Measurements from ENCODE around the gene HRC. TPM values are rescaled to one million over a fixed set of nuclear protein-coding genes. Genes with fewer than 3 reads are reported as not detected.
A peak's percentile ranks its signal among the peaks of the same experiment; 100 is the strongest.

The HRC gene
- total RNA-seq, 4 donors from 2014 or later: 0.83 to 11.1 (median 4.1) TPM

DNA sequence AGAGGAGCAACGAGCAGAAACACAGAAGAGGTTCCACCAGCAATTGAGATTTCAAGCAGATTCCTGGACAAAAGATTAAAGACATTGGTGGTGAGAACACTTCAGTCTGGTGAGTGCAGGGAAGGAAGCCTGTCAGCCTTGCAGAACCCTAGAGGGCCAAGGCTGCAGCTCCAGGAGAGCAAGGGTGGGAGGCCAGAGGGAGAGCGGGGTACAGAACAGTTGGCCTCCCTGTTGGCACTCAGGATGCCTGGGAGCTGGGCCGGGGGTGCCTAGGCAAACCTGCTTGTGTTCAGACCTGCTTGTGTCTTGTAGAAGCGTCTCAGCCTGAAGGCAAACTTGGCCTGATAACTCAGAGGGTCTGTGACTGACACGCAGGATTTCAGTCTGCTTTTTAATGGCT, 46.1 kb downstream of the HRC start:
- Histone ChIP-seq H3K27ac (replicated peaks in 1 of 4) (no peak overlapping the region), H3K4me1 (peaks cover 18 to 33% (median 20%) of the 10 kb centered on the region in 4 donors), H3K4me3 (no peak overlapping the region), H3K9me3 (no peaks in the 10 kb centered on the region), H3K27me3 (no peaks in the 10 kb centered on the region), H3K36me3 (peaks cover 47 to 52% (median 52%) of the 10 kb centered on the region in 4 donors)
- 70% methylated on average over 5 of the region's 5 CpGs for WGBS
- TF ChIP-seq POLR2AphosphoS5 (IDR thresholded peaks at IDR 0.05) (no peak), POLR2A (IDR thresholded peaks at IDR 0.05; ENCODE audit: low read depth) (no peak), EP300 (IDR thresholded peaks at IDR 0.05) (no peak)
- TF ChIP-seq, protein P1, sequence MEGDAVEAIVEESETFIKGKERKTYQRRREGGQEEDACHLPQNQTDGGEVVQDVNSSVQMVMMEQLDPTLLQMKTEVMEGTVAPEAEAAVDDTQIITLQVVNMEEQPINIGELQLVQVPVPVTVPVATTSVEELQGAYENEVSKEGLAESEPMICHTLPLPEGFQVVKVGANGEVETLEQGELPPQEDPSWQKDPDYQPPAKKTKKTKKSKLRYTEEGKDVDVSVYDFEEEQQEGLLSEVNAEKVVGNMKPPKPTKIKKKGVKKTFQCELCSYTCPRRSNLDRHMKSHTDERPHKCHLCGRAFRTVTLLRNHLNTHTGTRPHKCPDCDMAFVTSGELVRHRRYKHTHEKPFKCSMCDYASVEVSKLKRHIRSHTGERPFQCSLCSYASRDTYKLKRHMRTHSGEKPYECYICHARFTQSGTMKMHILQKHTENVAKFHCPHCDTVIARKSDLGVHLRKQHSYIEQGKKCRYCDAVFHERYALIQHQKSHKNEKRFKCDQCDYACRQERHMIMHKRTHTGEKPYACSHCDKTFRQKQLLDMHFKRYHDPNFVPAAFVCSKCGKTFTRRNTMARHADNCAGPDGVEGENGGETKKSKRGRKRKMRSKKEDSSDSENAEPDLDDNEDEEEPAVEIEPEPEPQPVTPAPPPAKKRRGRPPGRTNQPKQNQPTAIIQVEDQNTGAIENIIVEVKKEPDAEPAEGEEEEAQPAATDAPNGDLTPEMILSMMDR (IDR thresholded peaks at IDR 0.05): no peak
- DNase-seq (ENCODE audit: extremely low spot score): no peak
- intact Hi-C loops (cut with DNase I): no loop called here

- intact Hi-C loops (cut with DNase I): no loop called here
- TF ChIP-seq POLR2AphosphoS5 (IDR thresholded peaks at IDR 0.05): no peak
- no peak for TF ChIP-seq POLR2A (IDR thresholded peaks at IDR 0.05; ENCODE audit: low read depth)
- TF ChIP-seq, protein P1 (IDR thresholded peaks at IDR 0.05): no peak
- Histone ChIP-seq H3K27me3 (no peaks in the 10 kb centered on the region), H3K36me3 (peaks cover 57 to 64% (median 64%) of the 10 kb centered on the region in 4 donors), H3K9me3 (no peaks in the 10 kb centered on the region), H3K4me1 (peaks cover 10 to 22% (median 14%) of the 10 kb centered on the region in 4 donors), H3K27ac (replicated peaks in 1 of 4) (no peak overlapping the region), H3K4me3 (no peak overlapping the region)
- 93% methylated on average over 92 of the region's 93 CpGs for WGBS
- no peak for DNase-seq (ENCODE audit: extremely low spot score)
These were observed 47.4 kb downstream of the HRC start for GRCh38 chr19:49107625-49108459.

DNA sequence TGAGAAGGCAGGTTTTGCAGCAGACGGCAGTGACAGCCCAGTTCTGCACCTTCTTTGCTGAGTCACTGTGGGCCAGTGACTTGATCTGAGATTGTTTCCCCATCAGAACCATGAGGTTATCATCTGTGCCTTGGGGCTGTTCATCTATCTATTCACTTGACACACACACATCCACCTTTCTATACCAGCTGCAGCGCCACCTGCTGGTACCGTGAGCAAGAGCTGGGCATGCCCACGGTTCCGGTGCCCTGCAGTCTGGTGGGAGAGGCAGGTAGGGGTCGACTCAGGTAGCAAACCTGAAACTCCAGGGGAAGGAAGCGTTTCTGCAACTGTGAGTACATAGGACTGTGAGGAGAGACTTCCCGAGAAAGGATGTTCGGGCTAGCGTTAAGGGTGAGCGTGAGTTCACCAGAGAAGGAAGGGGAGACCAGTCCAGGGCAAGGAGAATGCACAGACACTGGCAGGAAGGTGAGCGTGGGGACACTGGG, 48.5 kb downstream of the HRC start:
- 62% methylated on average over 12 of the region's 12 CpGs for WGBS
- H3K4me1 ChIP-seq: peaks cover 10 to 22% (median 14%) of the 10 kb centered on the region in 4 donors
- intact Hi-C loops (cut with DNase I): no loop called here
- DNase-seq (ENCODE audit: extremely low spot score): no peak
- TF ChIP-seq, protein P1 (IDR thresholded peaks at IDR 0.05): peak; percentile 66 to 83 (median 68)
- no peak for TF ChIP-seq POLR2A (IDR thresholded peaks at IDR 0.05; ENCODE audit: low read depth)
- no peak for TF ChIP-seq POLR2AphosphoS5 (IDR thresholded peaks at IDR 0.05)
- TF ChIP-seq EP300 (IDR thresholded peaks at IDR 0.05): no peak
- H3K27ac ChIP-seq (replicated peaks in 1 of 4): no peak overlapping the region
- no peaks in the 10 kb centered on the region for H3K9me3 ChIP-seq
- H3K4me3 ChIP-seq: no peak overlapping the region
- H3K27me3 ChIP-seq: no peaks in the 10 kb centered on the region
- peaks cover 68 to 76% (median 75%) of the 10 kb centered on the region in 4 donors for H3K36me3 ChIP-seq

- no peaks in the 10 kb centered on the region for H3K27me3 ChIP-seq
- H3K4me3 ChIP-seq: no peak overlapping the region
- DNase-seq (ENCODE audit: extremely low spot score): no peak
- 72% methylated on average over 29 of the region's 30 CpGs for WGBS
- intact Hi-C loops (cut with DNase I): no loop called here
- H3K27ac ChIP-seq (replicated peaks in 1 of 4): no peak overlapping the region
- H3K4me1 ChIP-seq: peaks cover 0 to 9% (median 2%) of the 10 kb centered on the region in 4 donors
- no peaks in the 10 kb centered on the region for H3K9me3 ChIP-seq
- TF ChIP-seq POLR2AphosphoS5 (IDR thresholded peaks at IDR 0.05): no peak
- no peak for TF ChIP-seq POLR2A (IDR thresholded peaks at IDR 0.05; ENCODE audit: low read depth)
- TF ChIP-seq, protein P1 (IDR thresholded peaks at IDR 0.05): no peak
- no peak for TF ChIP-seq EP300 (IDR thresholded peaks at IDR 0.05)
- peaks cover 85 to 99% (median 98%) of the 10 kb centered on the region in 4 donors for H3K36me3 ChIP-seq
These were observed 50.8 kb downstream of the HRC start for GRCh38 chr19:49104229-49104864.
